ENCODE data around the gene CHDH. TPM values are rescaled to one million over a fixed set of nuclear protein-coding genes. Genes with fewer than 3 reads are reported as not detected.

CHDH gene
- total RNA-seq, 4 donors from 2014 or later: 36.5 to 114 (median 53.7) TPM

- intact Hi-C loops (cut with DNase I; ENCODE audit: low total_unique reads): no loop called here
- 0 to 3% methylated on average over 1 to 21 of the region's 21 CpGs for WGBS, 2 donors (ENCODE audit: low coverage in 1 of 2)
- DNase-seq: peak; percentile 54
These were observed 44.7 kb upstream of the CHDH start for GRCh38 chr3:53890726-53891475.

GRCh38 chr3:53888232-53888631 lies 42.0 kb upstream of the CHDH start:
- in situ Hi-C loops (cut with MboI; ENCODE audit: low pct_ligation_motif_present in 1 of 4, low pct_unique_long_range_greater_than_20kb in 1 of 4, low sequenced_read_pairs in 3 of 4) (loop anchor here in 1 of 4 donors (25.0 kb wide), 1 partner anchor 551 kb away; the partner anchor contains the start of gene DCP1A), intact Hi-C loops (cut with DNase I; ENCODE audit: low total_unique reads) (loop anchor here (10.0 kb wide), 1 partner anchor 633 kb away; the partner anchor contains the start of gene TKT)
- no peak for DNase-seq
- Histone ChIP-seq H3K27ac (no peak overlapping the region), H3K27me3 (no peaks in the 10 kb centered on the region), H3K9me3 (no peaks in the 10 kb centered on the region), H3K4me1 (peaks cover 14 to 30% (median 19%) of the 10 kb centered on the region in 4 donors), H3K4me3 (no peak overlapping the region), H3K36me3 (peaks cover 0 to 22% (median 5%) of the 10 kb centered on the region in 4 donors)
- TF ChIP-seq EP300 (IDR thresholded peaks at IDR 0.05; ENCODE audit: low read depth) (no peak), CTCF (IDR thresholded peaks at IDR 0.05) (no peak), POLR2AphosphoS5 (IDR thresholded peaks at IDR 0.05) (no peak), POLR2A (IDR thresholded peaks at IDR 0.05) (no peak)
- 80 to 83% methylated on average over 1 of the region's 1 CpG for WGBS, 2 donors (ENCODE audit: low coverage in 1 of 2)

More at GRCh38 chr3:53890726-53891475, 44.7 kb upstream of the CHDH start:
- Histone ChIP-seq H3K27me3 (no peaks in the 10 kb centered on the region), H3K9me3 (no peaks in the 10 kb centered on the region), H3K36me3 (peaks cover 0 to 8% (median 0%) of the 10 kb centered on the region in 4 donors), H3K4me3 (peak overlapping the region; percentile 67 to 93 (median 85)), H3K4me1 (peaks cover 14 to 32% (median 19%) of the 10 kb centered on the region in 4 donors), H3K27ac (peak overlapping the region; percentile 93 to 98 (median 97))
- TF ChIP-seq CTCF (IDR thresholded peaks at IDR 0.05): no peak
- TF ChIP-seq POLR2AphosphoS5 (IDR thresholded peaks at IDR 0.05): no peak
- no peak for TF ChIP-seq EP300 (IDR thresholded peaks at IDR 0.05; ENCODE audit: low read depth)
- no peak for TF ChIP-seq POLR2A (IDR thresholded peaks at IDR 0.05)
- in situ Hi-C loops (cut with MboI; ENCODE audit: low pct_ligation_motif_present in 1 of 4, low pct_unique_long_range_greater_than_20kb in 1 of 4, low sequenced_read_pairs in 3 of 4): loop anchor here in 1 of 4 donors (25.0 kb wide), 1 partner anchor 554 kb away; the partner anchor contains the start of gene DCP1A

- H3K9me3 ChIP-seq: no peaks in the 10 kb centered on the region
- no peaks in the 10 kb centered on the region for H3K27me3 ChIP-seq
- H3K27ac ChIP-seq: no peak overlapping the region
- in situ Hi-C loops (cut with MboI; ENCODE audit: low pct_ligation_motif_present in 1 of 4, low pct_unique_long_range_greater_than_20kb in 1 of 4, low sequenced_read_pairs in 3 of 4): loop anchor here in 1 of 4 donors (25.0 kb wide), 1 partner anchor 550 kb away; the partner anchor contains the start of gene DCP1A
- H3K36me3 ChIP-seq: peaks cover 0 to 22% (median 5%) of the 10 kb centered on the region in 4 donors
- H3K4me1 ChIP-seq: peaks cover 14 to 27% (median 17%) of the 10 kb centered on the region in 4 donors
- TF ChIP-seq POLR2AphosphoS5 (IDR thresholded peaks at IDR 0.05) (no peak), POLR2A (IDR thresholded peaks at IDR 0.05) (no peak), EP300 (IDR thresholded peaks at IDR 0.05; ENCODE audit: low read depth) (no peak), CTCF (IDR thresholded peaks at IDR 0.05) (no peak)
- H3K4me3 ChIP-seq: no peak overlapping the region
- DNase-seq: no peak
- intact Hi-C loops (cut with DNase I; ENCODE audit: low total_unique reads): loop anchor here (10.0 kb wide), 1 partner anchor 633 kb away; the partner anchor contains the start of gene TKT
These were observed 41.2 kb upstream of the CHDH start for GRCh38 chr3:53887446-53887845.

- peaks cover 0 to 22% (median 5%) of the 10 kb centered on the region in 4 donors for H3K36me3 ChIP-seq
- peaks cover 14 to 28% (median 16%) of the 10 kb centered on the region in 4 donors for H3K4me1 ChIP-seq
- no peak overlapping the region for H3K4me3 ChIP-seq
- in situ Hi-C loops (cut with MboI; ENCODE audit: low pct_ligation_motif_present in 1 of 4, low pct_unique_long_range_greater_than_20kb in 1 of 4, low sequenced_read_pairs in 3 of 4) (loop anchor here in 1 of 4 donors (25.0 kb wide), 1 partner anchor 548 kb away; the partner anchor contains the start of gene DCP1A), intact Hi-C loops (cut with DNase I; ENCODE audit: low total_unique reads) (loop anchor here (10.0 kb wide), 1 partner anchor 630 kb away; the partner anchor contains the start of gene TKT)
- DNase-seq: no peak
- no peaks in the 10 kb centered on the region for H3K27me3 ChIP-seq
- TF ChIP-seq POLR2A (IDR thresholded peaks at IDR 0.05) (no peak), POLR2AphosphoS5 (IDR thresholded peaks at IDR 0.05) (no peak), CTCF (IDR thresholded peaks at IDR 0.05) (no peak), EP300 (IDR thresholded peaks at IDR 0.05; ENCODE audit: low read depth) (no peak)
- no peaks in the 10 kb centered on the region for H3K9me3 ChIP-seq
- H3K27ac ChIP-seq: no peak overlapping the region
- 82 to 87% methylated on average over 3 of the region's 3 CpGs for WGBS, 2 donors (ENCODE audit: low coverage in 1 of 2)
These were observed 39.0 kb upstream of the CHDH start for GRCh38 chr3:53885239-53885638.
